Measurements from ENCODE around the gene CD320.
A peak's percentile ranks its signal among the peaks of the same experiment; 100 is the strongest.
"Not testable (repeated sequence)": the region's sequence is repeated elsewhere in the genome, so short reads cannot be mapped to it uniquely, and the experiment has no call there.

The CD320 gene

GRCh38 chr19:8341504-8341903 is 33.3 kb upstream of the CD320 start:
- H3K4me1 ChIP-seq (ENCODE audit: control insufficient read depth in 1 of 2, insufficient read depth in 2 of 2, low read length in 2 of 2); H3K36me3 ChIP-seq (ENCODE audit: control insufficient read depth in 1 of 2, insufficient read depth in 2 of 2, low read length in 2 of 2); H3K4me3 ChIP-seq (ENCODE audit: low read depth in 1 of 2, low read length in 2 of 2); H3K9ac ChIP-seq (ENCODE audit: low read depth in 1 of 2, low read length in 2 of 2); H3K9me3 ChIP-seq (ENCODE audit: control insufficient read depth in 1 of 2, low read length in 2 of 2): not testable (repeated sequence)
- Histone ChIP-seq H3K27me3 (ENCODE audit: control insufficient read depth in 1 of 2, insufficient read depth in 2 of 2, low read length in 2 of 2) (peaks cover 9 to 27% of the 10 kb centered on the region in 2 donors), H3K27ac (ENCODE audit: low read depth, low read length) (peak overlapping the region; percentile 20)

- Histone ChIP-seq H3K4me1 (ENCODE audit: control insufficient read depth in 1 of 2, insufficient read depth in 2 of 2, low read length in 2 of 2) (peaks cover 0 to 9% of the 10 kb centered on the region in 2 donors), H3K27me3 (ENCODE audit: control insufficient read depth in 1 of 2, insufficient read depth in 2 of 2, low read length in 2 of 2) (peaks cover 15 to 31% of the 10 kb centered on the region in 2 donors), H3K4me3 (ENCODE audit: low read depth in 1 of 2, low read length in 2 of 2) (no peak overlapping the region)
These were observed 32.4 kb upstream of the CD320 start for GRCh38 chr19:8340341-8341096.

DNA sequence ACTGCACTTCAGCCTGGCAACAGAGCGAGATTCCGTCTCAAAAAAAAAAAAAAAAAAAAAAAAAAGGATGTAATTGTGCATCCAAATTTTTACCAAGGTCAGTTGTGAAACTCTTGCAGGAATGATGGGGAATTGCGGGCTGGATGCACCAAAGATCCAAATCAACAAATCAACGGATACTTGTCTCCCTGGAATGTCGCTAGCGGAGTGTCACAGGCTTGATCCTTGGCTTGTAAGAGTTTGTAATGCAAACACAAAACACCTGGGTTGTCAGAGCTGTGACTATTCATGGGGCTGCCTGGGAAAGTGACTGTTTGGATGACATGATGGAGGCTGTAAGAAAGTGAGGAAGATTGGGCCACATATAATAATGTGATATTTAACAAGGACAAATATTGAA is 30.7 kb upstream of the CD320 start:
- Histone ChIP-seq H3K4me1 (ENCODE audit: control insufficient read depth in 1 of 2, insufficient read depth in 2 of 2, low read length in 2 of 2) (peaks cover 0 to 12% of the 10 kb centered on the region in 2 donors), H3K4me3 (ENCODE audit: low read depth in 1 of 2, low read length in 2 of 2) (no peak overlapping the region), H3K27ac (ENCODE audit: low read depth, low read length) (no peak overlapping the region), H3K9ac (ENCODE audit: low read depth in 1 of 2, low read length in 2 of 2) (no peak overlapping the region), H3K36me3 (ENCODE audit: control insufficient read depth in 1 of 2, insufficient read depth in 2 of 2, low read length in 2 of 2) (no peaks in the 10 kb centered on the region), H3K27me3 (ENCODE audit: control insufficient read depth in 1 of 2, insufficient read depth in 2 of 2, low read length in 2 of 2) (peaks cover 22 to 35% of the 10 kb centered on the region in 2 donors), H3K9me3 (ENCODE audit: control insufficient read depth in 1 of 2, low read length in 2 of 2) (no peaks in the 10 kb centered on the region)

More at GRCh38 chr19:8340341-8341096, 32.4 kb upstream of the CD320 start:
- Histone ChIP-seq H3K36me3 (ENCODE audit: control insufficient read depth in 1 of 2, insufficient read depth in 2 of 2, low read length in 2 of 2) (no peaks in the 10 kb centered on the region), H3K27ac (ENCODE audit: low read depth, low read length) (no peak overlapping the region), H3K9ac (ENCODE audit: low read depth in 1 of 2, low read length in 2 of 2) (no peak overlapping the region), H3K9me3 (ENCODE audit: control insufficient read depth in 1 of 2, low read length in 2 of 2) (no peaks in the 10 kb centered on the region)

- Histone ChIP-seq H3K27me3 (ENCODE audit: control insufficient read depth in 1 of 2, insufficient read depth in 2 of 2, low read length in 2 of 2) (peaks cover 32 to 39% of the 10 kb centered on the region in 2 donors), H3K4me3 (ENCODE audit: low read depth in 1 of 2, low read length in 2 of 2) (no peak overlapping the region), H3K9ac (ENCODE audit: low read depth in 1 of 2, low read length in 2 of 2) (no peak overlapping the region), H3K36me3 (ENCODE audit: control insufficient read depth in 1 of 2, insufficient read depth in 2 of 2, low read length in 2 of 2) (no peaks in the 10 kb centered on the region), H3K27ac (ENCODE audit: low read depth, low read length) (no peak overlapping the region), H3K9me3 (ENCODE audit: control insufficient read depth in 1 of 2, low read length in 2 of 2) (no peaks in the 10 kb centered on the region), H3K4me1 (ENCODE audit: control insufficient read depth in 1 of 2, insufficient read depth in 2 of 2, low read length in 2 of 2) (peaks cover 0 to 14% of the 10 kb centered on the region in 2 donors)
These were observed 29.6 kb upstream of the CD320 start for GRCh38 chr19:8337728-8338127.

DNA sequence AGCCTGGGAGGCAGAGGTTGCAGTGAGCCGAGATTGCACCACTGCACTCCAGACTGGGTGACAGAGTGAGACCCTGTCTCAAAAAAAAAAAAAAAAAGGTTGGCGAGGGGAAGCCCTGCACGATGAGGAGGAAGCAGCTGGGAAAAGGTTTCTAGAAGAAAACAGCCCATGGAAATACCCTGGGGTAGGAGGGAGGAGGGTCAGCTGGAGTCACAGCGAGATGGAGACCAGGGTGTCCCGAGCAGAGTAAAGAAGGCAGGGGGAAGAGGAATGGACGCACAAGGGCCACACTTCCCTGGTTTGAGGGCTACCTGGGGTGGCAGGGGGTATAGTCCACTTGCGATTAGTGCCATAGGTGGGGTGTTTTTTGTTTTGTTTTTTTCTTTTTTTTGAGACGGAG is 28.5 kb upstream of the CD320 start:
- Histone ChIP-seq H3K36me3 (ENCODE audit: control insufficient read depth in 1 of 2, insufficient read depth in 2 of 2, low read length in 2 of 2) (no peaks in the 10 kb centered on the region), H3K27me3 (ENCODE audit: control insufficient read depth in 1 of 2, insufficient read depth in 2 of 2, low read length in 2 of 2) (peaks cover 32 to 34% of the 10 kb centered on the region in 2 donors), H3K9me3 (ENCODE audit: control insufficient read depth in 1 of 2, low read length in 2 of 2) (no peaks in the 10 kb centered on the region), H3K27ac (ENCODE audit: low read depth, low read length) (no peak overlapping the region), H3K9ac (ENCODE audit: low read depth in 1 of 2, low read length in 2 of 2) (no peak overlapping the region), H3K4me1 (ENCODE audit: control insufficient read depth in 1 of 2, insufficient read depth in 2 of 2, low read length in 2 of 2) (peaks cover 0 to 13% of the 10 kb centered on the region in 2 donors), H3K4me3 (ENCODE audit: low read depth in 1 of 2, low read length in 2 of 2) (no peak overlapping the region)

- no peaks in the 10 kb centered on the region for H3K36me3 ChIP-seq (ENCODE audit: control insufficient read depth in 1 of 2, insufficient read depth in 2 of 2, low read length in 2 of 2)
- H3K27ac ChIP-seq (ENCODE audit: low read depth, low read length), result no peak overlapping the region
- H3K27me3 ChIP-seq (ENCODE audit: control insufficient read depth in 1 of 2, insufficient read depth in 2 of 2, low read length in 2 of 2), result peaks cover 32 to 34% of the 10 kb centered on the region in 2 donors
- H3K4me1 ChIP-seq (ENCODE audit: control insufficient read depth in 1 of 2, insufficient read depth in 2 of 2, low read length in 2 of 2), result peaks cover 0 to 13% of the 10 kb centered on the region in 2 donors
- no peak overlapping the region for H3K4me3 ChIP-seq (ENCODE audit: low read depth in 1 of 2, low read length in 2 of 2)
- no peaks in the 10 kb centered on the region for H3K9me3 ChIP-seq (ENCODE audit: control insufficient read depth in 1 of 2, low read length in 2 of 2)
- no peak overlapping the region for H3K9ac ChIP-seq (ENCODE audit: low read depth in 1 of 2, low read length in 2 of 2)
These were observed 28.0 kb upstream of the CD320 start for GRCh38 chr19:8336072-8336569.

- Histone ChIP-seq H3K27ac (ENCODE audit: low read depth, low read length) (no peak overlapping the region), H3K4me1 (ENCODE audit: control insufficient read depth in 1 of 2, insufficient read depth in 2 of 2, low read length in 2 of 2) (peaks cover 0 to 11% of the 10 kb centered on the region in 2 donors), H3K9me3 (ENCODE audit: control insufficient read depth in 1 of 2, low read length in 2 of 2) (no peaks in the 10 kb centered on the region), H3K4me3 (ENCODE audit: low read depth in 1 of 2, low read length in 2 of 2) (peak overlapping the region in 1 of 2 donors; percentile 10), H3K36me3 (ENCODE audit: control insufficient read depth in 1 of 2, insufficient read depth in 2 of 2, low read length in 2 of 2) (no peaks in the 10 kb centered on the region), H3K9ac (ENCODE audit: low read depth in 1 of 2, low read length in 2 of 2) (no peak overlapping the region), H3K27me3 (ENCODE audit: control insufficient read depth in 1 of 2, insufficient read depth in 2 of 2, low read length in 2 of 2) (peaks cover 27 to 31% of the 10 kb centered on the region in 2 donors)
These were observed 27.3 kb upstream of the CD320 start for GRCh38 chr19:8335343-8336071.

DNA sequence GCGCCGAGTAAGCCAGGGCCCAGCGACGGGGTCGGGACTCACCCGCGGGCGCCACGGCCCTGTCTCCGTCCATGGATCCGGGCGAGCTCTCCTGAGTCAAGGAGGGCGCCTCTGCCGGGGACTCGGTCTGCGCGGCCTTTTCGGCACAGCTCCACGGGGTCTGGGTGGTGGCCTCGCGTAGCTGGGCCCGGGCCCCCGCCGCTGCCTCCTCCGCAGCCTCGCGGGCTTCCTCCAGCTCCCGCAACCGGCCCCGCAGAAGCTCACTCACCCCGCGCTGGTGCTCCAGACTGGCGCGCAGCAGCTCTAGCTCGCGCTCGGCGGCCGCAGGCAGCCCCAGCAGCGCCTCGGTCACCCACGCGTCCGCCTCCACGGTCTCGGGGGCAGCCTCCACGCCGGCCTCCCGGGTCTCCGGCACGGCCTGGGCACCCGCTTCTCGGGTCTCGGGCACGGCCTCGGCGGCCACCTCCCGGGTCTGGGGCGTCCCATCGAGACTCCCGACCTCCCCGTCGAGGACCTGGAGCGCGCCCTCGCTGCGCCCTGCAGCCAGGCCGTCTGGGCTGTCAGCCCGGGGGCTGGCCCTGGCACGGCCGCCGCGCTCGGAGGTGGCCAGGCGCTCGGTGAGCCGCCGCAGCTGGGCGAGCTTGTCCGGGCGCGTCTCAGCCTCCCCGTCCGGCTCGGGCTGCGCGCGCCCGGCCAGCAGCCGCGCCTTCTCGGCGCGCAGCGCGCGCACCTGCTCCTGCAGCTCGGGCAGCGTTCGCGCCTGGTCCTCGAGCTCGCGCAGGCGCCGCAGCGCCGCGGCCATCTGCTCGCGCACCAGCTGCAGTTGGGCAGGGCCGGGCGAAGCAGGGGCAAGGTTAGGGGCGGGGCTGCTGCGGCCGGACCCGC is 26.5 kb upstream of the CD320 start:
- no peak overlapping the region for H3K27ac ChIP-seq (ENCODE audit: low read depth, low read length)
- H3K27me3 ChIP-seq (ENCODE audit: control insufficient read depth in 1 of 2, insufficient read depth in 2 of 2, low read length in 2 of 2), result peaks cover 23 to 29% of the 10 kb centered on the region in 2 donors

GRCh38 chr19:8333767-8334457 is 25.8 kb upstream of the CD320 start:
- Histone ChIP-seq H3K9me3 (ENCODE audit: control insufficient read depth in 1 of 2, low read length in 2 of 2) (no peaks in the 10 kb centered on the region), H3K4me1 (ENCODE audit: control insufficient read depth in 1 of 2, insufficient read depth in 2 of 2, low read length in 2 of 2) (peaks cover 0 to 8% of the 10 kb centered on the region in 2 donors), H3K4me3 (ENCODE audit: low read depth in 1 of 2, low read length in 2 of 2) (no peak overlapping the region), H3K9ac (ENCODE audit: low read depth in 1 of 2, low read length in 2 of 2) (no peak overlapping the region), H3K27me3 (ENCODE audit: control insufficient read depth in 1 of 2, insufficient read depth in 2 of 2, low read length in 2 of 2) (peaks cover 23 to 29% of the 10 kb centered on the region in 2 donors), H3K27ac (ENCODE audit: low read depth, low read length) (no peak overlapping the region), H3K36me3 (ENCODE audit: control insufficient read depth in 1 of 2, insufficient read depth in 2 of 2, low read length in 2 of 2) (no peaks in the 10 kb centered on the region)

More for the DNA sequence above, 26.5 kb upstream of the CD320 start:
- Histone ChIP-seq H3K36me3 (ENCODE audit: control insufficient read depth in 1 of 2, insufficient read depth in 2 of 2, low read length in 2 of 2) (no peaks in the 10 kb centered on the region), H3K4me1 (ENCODE audit: control insufficient read depth in 1 of 2, insufficient read depth in 2 of 2, low read length in 2 of 2) (peaks cover 0 to 8% of the 10 kb centered on the region in 2 donors), H3K9ac (ENCODE audit: low read depth in 1 of 2, low read length in 2 of 2) (no peak overlapping the region), H3K4me3 (ENCODE audit: low read depth in 1 of 2, low read length in 2 of 2) (peak overlapping the region in 1 of 2 donors; percentile 10), H3K9me3 (ENCODE audit: control insufficient read depth in 1 of 2, low read length in 2 of 2) (no peaks in the 10 kb centered on the region)
